Right ventricle myocardium inferior (tissue), 1 donor: ENCODE data around the gene NECAB2. TPM values are rescaled to one million over a fixed set of nuclear protein-coding genes. Genes with fewer than 3 reads are reported as not detected.

Experiments
- ATAC-seq: fragments of 200-7000 bp; cut with Tn5 transposase; one replicate; pipeline ENCODE4 v1.9.1; 2020; ENCODE audit warnings: mild to moderate bottlenecking, moderate library complexity
- DNase-seq: peaks from one replicate; pipeline ENCODE4 v3.0.0; 2021; ENCODE audit errors: missing footprints
- intact Hi-C: fragments of 100-400 bp; cut with DNase I; formaldehyde crosslinking; loops from one replicate; pipeline ENCODE4 v1.11.0; 2022
- total RNA-seq: library from RNA; stranded (reverse); fragmentation: NEBNext Ultra II Directional; extraction: Animal tissue kit (Norgen Biotek cat#: 25700); gene quantifications from one replicate; pipeline ENCODE4 v1.2.1, GENCODE V29; 2021
- donor health status: DM: no; HTN: yes; CAD: no; lungs with severe emphysema.

The NECAB2 gene
- total RNA-seq, 1 donor from 2014 or later, result 1.8 TPM

GRCh38 chr16:84047206-84047605, 79.2 kb downstream of the NECAB2 start:
- intact Hi-C loops, result no loop called here
- DNase-seq (no peak), ATAC-seq (no peak)

- intact Hi-C loops, result no loop called here
- peak; percentile 58 for DNase-seq
- no peak for ATAC-seq
These were observed 79.6 kb downstream of the NECAB2 start for GRCh38 chr16:84047626-84048025.

GRCh38 chr16:84048270-84048669, 80.2 kb downstream of the NECAB2 start:
- ATAC-seq, result no peak
- peak; percentile 34 for DNase-seq
- intact Hi-C loops, result no loop called here

- intact Hi-C loops, result no loop called here
- ATAC-seq (no peak), DNase-seq (peak; percentile 45)
These were observed 80.8 kb downstream of the NECAB2 start for GRCh38 chr16:84048871-84049270.

GRCh38 chr16:84049403-84050060, 81.5 kb downstream of the NECAB2 start:
- DNase-seq (no peak), ATAC-seq (no peak)
- intact Hi-C loops, result no loop called here

- no peak for ATAC-seq
- intact Hi-C loops, result no loop called here
These were observed 82.3 kb downstream of the NECAB2 start for GRCh38 chr16:84050316-84050715.

GRCh38 chr16:84052071-84052622, 84.1 kb downstream of the NECAB2 start:
- intact Hi-C loops, result no loop called here
- ATAC-seq, result peak; percentile 30
- DNase-seq, result no peak

More at GRCh38 chr16:84050316-84050715, 82.3 kb downstream of the NECAB2 start:
- no peak for DNase-seq

Other genes starting within 250 kb of the NECAB2 start
- gene HSBP1, start 160.3 kb upstream of the NECAB2 start, total RNA-seq, result 189 TPM
- 48.2 TPM for gene MLYCD, start 69.1 kb upstream of the NECAB2 start, total RNA-seq
- gene OSGIN1, start 15.0 kb upstream of the NECAB2 start, total RNA-seq, result 8.2 TPM
- 3.1 TPM for gene SLC38A8, start 74.6 kb downstream of the NECAB2 start, total RNA-seq
- 70.2 TPM for gene MBTPS1, start 148.7 kb downstream of the NECAB2 start, total RNA-seq
- 24.1 TPM for gene HSDL1, start 176.9 kb downstream of the NECAB2 start, total RNA-seq
- gene DNAAF1, start 177.1 kb downstream of the NECAB2 start, total RNA-seq, result not detected
- gene TAF1C, start 218.8 kb downstream of the NECAB2 start, total RNA-seq, result 26.5 TPM
- not detected for gene ADAD2, start 222.9 kb downstream of the NECAB2 start, total RNA-seq